Esophagus squamous epithelium (tissue), 4 donors: ENCODE results near the gene C5orf52. TPM values are rescaled to one million over a fixed set of nuclear protein-coding genes. Genes with fewer than 3 reads are reported as not detected.

ENCODE experiments used
- total RNA-seq, 4 donors: library from RNA; depleted of rRNA; stranded (reverse); fragments of >200 nt; gene quantifications; one replicate each; pipeline ENCODE4 v1.1.0, GENCODE V29; 2016

Gene C5orf52
- total RNA-seq, 4 donors from 2014 or later, result not detected

Other genes with a start within 250 kb of the C5orf52 start
- 10 to 100 TPM; 13.2 to 33.7 (median 17.8) TPM for gene NIPAL4, start 211.3 kb upstream of the C5orf52 start, total RNA-seq
- 10 to 100 TPM in 1 of 4 donors, 1 to 10 TPM in 3; 1.9 to 11.6 (median 4.3) TPM for gene ADAM19, start 95.8 kb upstream of the C5orf52 start, total RNA-seq
- not detected for gene SOX30, start 19.1 kb upstream of the C5orf52 start, total RNA-seq
- 10 to 100 TPM in 2 of 4 donors, 1 to 10 TPM in 2; 5.7 to 21.0 (median 11.8) TPM for gene THG1L, start 59.9 kb downstream of the C5orf52 start, total RNA-seq
- gene LSM11, start 72.2 kb downstream of the C5orf52 start, total RNA-seq, result 1 to 10 TPM; 2.1 to 6.7 (median 3.6) TPM
- gene CLINT1, start 187.6 kb downstream of the C5orf52 start, total RNA-seq, result 100 to 1,000 TPM; 109 to 165 (median 152) TPM